ENCODE data around the gene PRSS2.
"Not testable (repeated sequence)": the region's sequence is repeated elsewhere in the genome, so short reads cannot be mapped to it uniquely, and the experiment has no call there.

DNA sequence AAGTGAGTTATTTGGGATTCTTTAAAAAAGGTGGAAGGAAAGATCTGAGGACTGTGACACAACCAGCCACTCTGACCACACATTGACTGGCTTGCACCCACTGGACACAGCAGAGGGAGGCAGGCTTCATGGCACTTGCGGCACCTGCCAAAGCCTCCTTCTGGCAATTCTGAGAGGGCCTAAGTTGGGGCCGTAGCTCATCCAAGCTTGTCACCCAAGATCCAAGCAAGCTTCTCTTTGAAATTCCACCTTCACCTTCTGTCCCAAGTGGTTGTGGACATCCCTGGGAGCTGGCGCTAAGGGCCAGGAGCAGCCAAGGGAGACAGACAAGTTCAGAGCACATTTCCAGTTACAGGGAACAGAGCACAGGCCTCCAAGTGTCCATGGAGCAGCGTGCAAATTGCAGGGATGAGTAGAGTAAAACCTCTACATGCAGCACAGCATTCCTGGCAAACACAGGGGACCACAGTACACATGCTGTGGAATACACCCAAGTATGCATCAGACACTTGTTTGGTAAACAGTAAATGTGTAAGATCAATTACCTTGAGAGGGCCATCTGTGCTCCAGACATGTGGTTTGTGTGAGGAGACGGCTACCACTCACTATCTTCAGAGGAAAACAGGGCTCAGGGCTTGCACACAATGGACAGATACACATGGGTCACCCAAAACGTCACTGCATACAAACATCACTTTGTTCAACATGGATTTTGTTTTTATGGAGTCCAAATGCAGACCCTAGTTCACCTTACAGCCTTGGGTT lies 4.8 kb downstream of the PRSS2 start:
- not testable (repeated sequence) for TF ChIP-seq CTCF (IDR thresholded peaks at IDR 0.05; ENCODE audit: insufficient read depth, low read depth, low read length); EZH2 (IDR thresholded peaks at IDR 0.05; ENCODE audit: insufficient read depth, low read length)

All from astrocyte (in vitro differentiated cells and primary cell).